Testis (tissue), 2 donors: ENCODE data around the gene FCGR1A.
"Not testable (repeated sequence)": the region's sequence is repeated elsewhere in the genome, so short reads cannot be mapped to it uniquely, and the experiment has no call there.

ENCODE experiments used
- CTCF ChIP-seq, 3 experiments: fragments of 450-650 bp in 2 of 3; fragments of 200-600 bp in 1 of 3; sonication (generic) in 1 of 3; IDR thresholded peaks; one replicate each; pipeline ENCODE4 v1.5.1; 2016 to 2019; ENCODE audit warnings: antibody characterized with exemption in 3 of 3, mild to moderate bottlenecking in 2 of 3, moderate library complexity in 1 of 3
- POLR2A ChIP-seq: fragments of 450-650 bp; IDR thresholded peaks from one replicate; pipeline ENCODE4 v1.6.1; 2017; ENCODE audit warnings: antibody characterized with exemption, mild to moderate bottlenecking, moderate library complexity

GRCh38 chr1:149775510-149776147, 6.9 kb upstream of the FCGR1A start:
- TF ChIP-seq CTCF (IDR thresholded peaks at IDR 0.05); POLR2A: not testable (repeated sequence)
